IMR-90 (cell line): ENCODE results near the gene PTK6. TPM values are rescaled to one million over a fixed set of nuclear protein-coding genes. Genes with fewer than 3 reads are reported as not detected.

Source experiments
- ATAC-seq: fragments of 200-7000 bp; cut with Tn5 transposase; 2 replicates; pipeline ENCODE4 v1.9.1; 2020; ENCODE audit warnings: low read depth, mild to moderate bottlenecking, moderate library complexity
- BruUV-seq: library from RNA; stranded (reverse); fragments of 400-500 nt; replicated peaks from 2 replicates; lab custom pipeline; 2021; lab: Mats Ljungman, UMichigan
- CTCF ChIA-PET: fragments of 300-600 bp; formaldehyde crosslinking; extraction: SDS; loops from one replicate; lab custom pipeline; 2021; ENCODE audit warnings: antibody characterized with exemption; lab: Yijun Ruan, JAX
- POLR2A ChIA-PET: fragments of 300-600 bp; sonication (Branson Sonifier 250); formaldehyde crosslinking; loops from one replicate; lab custom pipeline; 2022; ENCODE audit warnings: antibody characterized with exemption; ENCODE audit not compliant: unreplicated experiment; lab: Charles Lee
- DNase-seq: peaks from one replicate; pipeline ENCODE4 v3.0.0; 2013
- H2AFZ ChIP-seq: replicated peaks from 2 replicates; pipeline ENCODE3; 2013; ENCODE audit warnings: low read length, mild to moderate bottlenecking; ENCODE audit not compliant: poor library complexity
- H2AK5ac ChIP-seq: 2 replicates; pipeline ENCODE4 v1.6.1; 2013; ENCODE audit warnings: low read depth, low read length, inconsistent platforms
- H2AK9ac ChIP-seq: replicated peaks from 2 replicates; pipeline ENCODE3; 2013; ENCODE audit warnings: mild to moderate bottlenecking, low read depth, low read length, moderate library complexity; ENCODE audit not compliant: poor library complexity
- H2BK120ac ChIP-seq: 2 replicates; pipeline ENCODE4 v1.6.1; 2013; ENCODE audit warnings: low read depth, low read length, inconsistent platforms
- H2BK15ac ChIP-seq: 3 replicates; pipeline ENCODE4 v1.6.1; 2013; ENCODE audit warnings: low read depth, low read length, inconsistent platforms
- H2BK20ac ChIP-seq: 2 replicates; pipeline ENCODE4 v1.6.1; 2013; ENCODE audit warnings: low read depth, mild to moderate bottlenecking, inconsistent platforms, low read length, moderate library complexity
- H2BK5ac ChIP-seq: 2 replicates; pipeline ENCODE4 v1.6.1; 2013; ENCODE audit warnings: mild to moderate bottlenecking, low read depth, low read length, inconsistent platforms; ENCODE audit not compliant: poor library complexity, severe bottlenecking
- H3K14ac ChIP-seq: replicated peaks from 2 replicates; pipeline ENCODE4 v1.6.1; 2013; ENCODE audit warnings: low read depth, low read length, inconsistent platforms
- H3K18ac ChIP-seq: 2 replicates; pipeline ENCODE4 v1.6.1; 2013; ENCODE audit warnings: low read depth, low read length, control low read depth
- H3K23ac ChIP-seq: 2 replicates; pipeline ENCODE4 v1.6.1; 2013; ENCODE audit warnings: low read depth, low read length, inconsistent platforms
- H3K27ac ChIP-seq: 2 replicates; pipeline ENCODE4 v1.5.1; 2013; ENCODE audit warnings: mild to moderate bottlenecking, control low read depth, low read length; ENCODE audit not compliant: insufficient read depth
- H3K27me3 ChIP-seq: 2 replicates; pipeline ENCODE4 v1.6.1; 2013; ENCODE audit warnings: low read length; ENCODE audit not compliant: control insufficient read depth, insufficient read depth
- H3K36me3 ChIP-seq: 2 replicates; pipeline ENCODE4 v1.6.1; 2013; ENCODE audit warnings: low read length, mixed read lengths; ENCODE audit not compliant: control insufficient read depth, insufficient read depth
- H3K4ac ChIP-seq: 2 replicates; pipeline ENCODE4 v1.6.1; 2013; ENCODE audit warnings: low read depth, low read length, inconsistent platforms
- H3K4me1 ChIP-seq: 2 replicates; pipeline ENCODE4 v1.6.1; 2013; ENCODE audit warnings: low read length, mixed read lengths; ENCODE audit not compliant: control insufficient read depth, insufficient read depth
- H3K4me2 ChIP-seq: 2 replicates; pipeline ENCODE4 v1.6.1; 2013; ENCODE audit warnings: low read depth, mild to moderate bottlenecking, control low read depth, low read length, moderate library complexity
- H3K4me3 ChIP-seq: 2 replicates; pipeline ENCODE4 v1.5.1; 2013; ENCODE audit warnings: low read depth, mild to moderate bottlenecking, control low read depth, low read length, moderate library complexity; ENCODE audit not compliant: insufficient read depth
- H3K56ac ChIP-seq: 2 replicates; pipeline ENCODE4 v1.6.1; 2013; ENCODE audit warnings: low read length, inconsistent platforms; ENCODE audit not compliant: insufficient read depth; ENCODE audit errors: extremely low read depth
- H3K79me1 ChIP-seq, 2 experiments: 2 replicates each; pipeline ENCODE4 v1.6.1; 2013; ENCODE audit warnings: low read length in 2 of 2, inconsistent platforms in 1 of 2, low read depth in 1 of 2
- H3K9ac ChIP-seq: 2 replicates; pipeline ENCODE4 v1.6.1; 2013; ENCODE audit warnings: low read depth, low read length, control low read depth
- H3K9me1 ChIP-seq: 2 replicates; pipeline ENCODE4 v1.6.1; 2013; ENCODE audit warnings: low read length, inconsistent platforms; ENCODE audit not compliant: insufficient read depth
- H3K9me3 ChIP-seq: 2 replicates; pipeline ENCODE4 v1.6.1; 2013; ENCODE audit warnings: low read length; ENCODE audit not compliant: control insufficient read depth, insufficient read depth
- H4K20me1 ChIP-seq: 2 replicates; pipeline ENCODE4 v1.6.1; 2013; ENCODE audit warnings: low read length, inconsistent platforms; ENCODE audit not compliant: insufficient read depth
- H4K5ac ChIP-seq: 2 replicates; pipeline ENCODE4 v1.6.1; 2013; ENCODE audit warnings: mild to moderate bottlenecking, low read depth, low read length, control low read depth
- H4K8ac ChIP-seq, 2 experiments: 2 replicates each; pipeline ENCODE4 v1.6.1; 2013; ENCODE audit warnings: low read depth in 2 of 2, low read length in 2 of 2, control low read depth in 1 of 2, inconsistent platforms in 1 of 2
- H4K91ac ChIP-seq: 2 replicates; pipeline ENCODE4 v1.6.1; 2013; ENCODE audit warnings: low read depth, low read length, inconsistent platforms; ENCODE audit not compliant: insufficient read depth
- BHLHE40 ChIP-seq: fragments of 150-350 bp; IDR thresholded peaks from 2 replicates; pipeline ENCODE4 v1.6.1; 2016; ENCODE audit warnings: mild to moderate bottlenecking, low read depth, low read length
- CEBPB ChIP-seq: IDR thresholded peaks from 2 replicates; pipeline ENCODE4 v1.6.1; 2012; ENCODE audit warnings: low read depth, low read length, improper control_type of control experiment
- ELK1 ChIP-seq: fragments of 150-350 bp; IDR thresholded peaks from 2 replicates; pipeline ENCODE4 v1.6.1; 2016; ENCODE audit warnings: low read depth, mild to moderate bottlenecking, low read length, moderate library complexity, borderline replicate concordance
- FOS ChIP-seq: fragments of 150-350 bp; IDR thresholded peaks from 2 replicates; pipeline ENCODE4 v1.6.1; 2016; ENCODE audit warnings: low read depth, low read length
- MAZ ChIP-seq: IDR thresholded peaks from 2 replicates; pipeline ENCODE4 v1.6.1; 2012; ENCODE audit warnings: low read depth, mild to moderate bottlenecking, low read length, improper control_type of control experiment, moderate library complexity, borderline replicate concordance
- NFE2L2 ChIP-seq: fragments of 150-350 bp; IDR thresholded peaks from 2 replicates; pipeline ENCODE4 v1.6.1; 2016; ENCODE audit warnings: low read depth, mild to moderate bottlenecking, low read length
- POLR2A ChIP-seq: IDR thresholded peaks from 2 replicates; pipeline ENCODE4 v1.6.1; 2012; ENCODE audit warnings: mild to moderate bottlenecking, low read depth, low read length
- RAD21 ChIP-seq: IDR thresholded peaks from 2 replicates; pipeline ENCODE4 v1.6.1; 2012; ENCODE audit warnings: low read length, improper control_type of control experiment
- RCOR1 ChIP-seq: IDR thresholded peaks from 2 replicates; pipeline ENCODE4 v1.6.1; 2012; ENCODE audit warnings: mild to moderate bottlenecking, low read length, improper control_type of control experiment; ENCODE audit not compliant: insufficient replicate concordance
- RFX5 ChIP-seq: IDR thresholded peaks from 2 replicates; pipeline ENCODE4 v1.8.0; 2012; ENCODE audit warnings: low read depth, mild to moderate bottlenecking, low read length, moderate library complexity
- SMC3 ChIP-seq: fragments of 150-350 bp; IDR thresholded peaks from 2 replicates; pipeline ENCODE4 v1.6.1; 2016; ENCODE audit warnings: low read depth, mild to moderate bottlenecking, antibody characterized with exemption, low read length, moderate library complexity
- USF2 ChIP-seq: fragments of 150-350 bp; IDR thresholded peaks from 2 replicates; pipeline ENCODE4 v1.6.1; 2017; ENCODE audit warnings: mild to moderate bottlenecking, antibody characterized with exemption, low read length, low read depth
- WGBS, 2 experiments: methylation state at CpG; one replicate each; pipeline versions ENCODE4 v1.1.5 to v1.1.7; 2013; ENCODE audit warnings: missing lambda C conversion rate in 2 of 2; ENCODE audit not compliant: insufficient read length in 1 of 2; ENCODE audit errors: extremely low coverage in 2 of 2; 5-methylcytosine and 5-hydroxymethylcytosine counted together
- dilution Hi-C: fragments of 300-500 bp; cut with HindIII; formaldehyde crosslinking; loops from one replicate; pipeline ENCODE4 v1.14.3; 2018; ENCODE audit warnings: low sequenced_read_pairs; ENCODE audit not compliant: unreplicated experiment
- in situ Hi-C: fragments of 300-500 bp; cut with MboI; formaldehyde crosslinking; loops from 3 replicates; pipeline ENCODE4 v1.14.3; 2019; ENCODE audit warnings: low sequenced_read_pairs, inconsistent platforms, mixed read lengths
- intact Hi-C: fragments of 100-400 bp; cut with micrococcal nuclease; formaldehyde crosslinking; loops from 2 replicates; pipeline ENCODE4 v1.10.0; 2022
- polyA plus RNA-seq, 3 experiments: library from polyadenylated mRNA; depleted of rRNA; stranded (reverse); fragments of >200 nt; gene quantifications; 2 replicates each; pipeline ENCODE4 v1.2.3, GENCODE V29; 2012; ENCODE audit warnings: low replicate concordance in 1 of 3
- total RNA-seq: library from RNA; depleted of rRNA; stranded (reverse); fragments of >200 nt; gene quantifications from 2 replicates; pipeline ENCODE4 v1.2.3, GENCODE V29; 2012

Gene PTK6
- total and polyA plus RNA-seq, 2 of the 4 experiments (the other 2 are of a cell fraction): not detected

- Histone ChIP-seq H4K8ac (no peak overlapping the region), H2AFZ (no peak overlapping the region), H4K91ac (no peak overlapping the region), H3K27ac (no peak overlapping the region), H3K9ac (no peak overlapping the region), H2BK15ac (no peak overlapping the region), H4K20me1 (no peaks in the 10 kb centered on the region), H3K27me3 (no peaks in the 10 kb centered on the region), H3K9me3 (no peaks in the 10 kb centered on the region), H3K4me2 (no peak overlapping the region), H3K18ac (no peak overlapping the region), H3K14ac (no peak overlapping the region), H2BK20ac (no peak overlapping the region), H3K23ac (no peak overlapping the region), H2AK5ac (no peak overlapping the region), H3K79me1 (no peaks in the 10 kb centered on the region), H4K5ac (no peak overlapping the region), H3K56ac (no peak overlapping the region), H3K4ac (no peak overlapping the region), H2BK120ac (no peak overlapping the region), H2AK9ac (no peak overlapping the region), H3K4me3 (no peak overlapping the region), H3K4me1 (no peaks in the 10 kb centered on the region), H3K9me1 (no peaks in the 10 kb centered on the region), H3K36me3 (peaks cover 48% of the 10 kb centered on the region), H2BK5ac (no peak overlapping the region)
- ATAC-seq (no peak), DNase-seq (no peak)
- intact Hi-C loops (no loop called here), in situ Hi-C loops (no loop called here), dilution Hi-C loops (no loop called here)
- no TSS peak for BruUV-seq
- 94% methylated on average over 30 of the region's 37 CpGs; no CpG with 5 or more reads in 1 of the 2 experiments for WGBS, 2 experiments
- POLR2A ChIA-PET: no interaction called here
- CTCF ChIA-PET: no interaction called here
- TF ChIP-seq RFX5: no peak
- no peak for TF ChIP-seq RAD21
- TF ChIP-seq CEBPB: no peak
- no peak for TF ChIP-seq USF2
- no peak for TF ChIP-seq POLR2A
- TF ChIP-seq NFE2L2: no peak
- TF ChIP-seq BHLHE40: no peak
- TF ChIP-seq RCOR1: no peak
- TF ChIP-seq SMC3: no peak
- TF ChIP-seq ELK1: no peak
- TF ChIP-seq FOS: no peak
- no peak for TF ChIP-seq MAZ
These were observed 30.4 kb upstream of the PTK6 start for GRCh38 chr20:63567386-63568169.
